Stimulated activated CD8-positive, alpha-beta memory T cell treated with anti-CD3 and anti-CD28 coated beads, Interleukin-4, amount 100 ng/mL, for 48 hours (primary cell): ENCODE data around the gene GPR101.
"Not testable (repeated sequence)": the region's sequence is repeated elsewhere in the genome, so short reads cannot be mapped to it uniquely, and the experiment has no call there.

Source experiments
- DNase-seq: peaks from one replicate; pipeline ENCODE4 v3.0.0-alpha.2; 2020

GPR101 gene

GRCh38 chrX:137025930-137026329 is 7.9 kb downstream of the GPR101 start:
- DNase-seq, result no peak

GRCh38 chrX:137000236-137000635 is 33.6 kb downstream of the GPR101 start:
- DNase-seq, result not testable (repeated sequence)

GRCh38 chrX:136999024-136999423 is 34.8 kb downstream of the GPR101 start:
- DNase-seq, result no peak
